ENCODE data around the gene VHLL.
A peak's percentile ranks its signal among the peaks of the same experiment; 100 is the strongest.
"Not testable (repeated sequence)": the region's sequence is repeated elsewhere in the genome, so short reads cannot be mapped to it uniquely, and the experiment has no call there.

VHLL gene

DNA sequence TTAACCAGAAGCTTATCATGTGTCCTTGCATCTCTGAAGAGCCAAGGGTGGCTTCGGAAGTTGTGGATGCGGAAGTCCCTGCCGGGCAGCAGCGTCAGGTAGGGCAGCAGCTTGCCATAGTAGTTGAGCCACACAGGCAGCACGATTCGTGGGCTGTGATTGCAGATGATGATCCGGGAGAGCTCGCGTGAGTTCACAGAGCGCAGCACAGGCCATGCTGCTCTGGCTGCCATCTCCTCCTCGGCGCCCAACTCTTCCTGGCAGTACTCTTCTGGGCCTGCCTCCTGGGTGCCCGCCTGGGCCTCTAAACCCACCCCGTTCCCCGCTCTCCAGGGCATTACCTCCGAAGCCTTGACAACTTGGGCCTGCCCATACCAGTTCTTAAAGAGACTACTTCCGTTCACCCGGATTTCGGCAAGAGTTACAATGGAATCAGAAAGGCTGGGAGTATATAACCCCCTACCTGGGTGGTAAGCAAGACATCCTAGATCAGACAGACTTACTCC lies at the start of gene VHLL:
Gene VHLL, minus strand, starts transcription at position 456 of the 506 bp plus-strand sequence. Its CDS starts 118 bp downstream, at position 338.
- no peak for DNase-seq

DNA sequence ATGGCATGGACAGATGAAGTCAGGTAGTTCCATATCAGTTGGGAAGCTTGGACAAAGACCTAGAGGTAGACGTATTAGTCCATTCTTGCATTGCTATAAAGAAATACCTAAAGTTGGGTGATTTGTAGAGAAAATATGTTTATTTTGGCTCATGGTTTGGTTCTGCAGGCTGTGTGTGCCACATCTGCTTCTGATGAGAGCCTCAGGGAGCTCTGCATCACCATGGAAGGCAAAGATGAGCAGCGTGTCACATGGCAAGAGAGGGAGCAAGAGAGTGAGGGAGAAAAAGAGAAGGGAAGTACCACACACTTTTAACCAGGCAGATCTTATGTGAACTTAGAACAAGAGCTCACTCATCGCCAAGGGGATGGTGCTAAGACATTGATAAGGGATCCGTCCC lies 48.2 kb upstream of the VHLL start:
- no peak for DNase-seq

DNA sequence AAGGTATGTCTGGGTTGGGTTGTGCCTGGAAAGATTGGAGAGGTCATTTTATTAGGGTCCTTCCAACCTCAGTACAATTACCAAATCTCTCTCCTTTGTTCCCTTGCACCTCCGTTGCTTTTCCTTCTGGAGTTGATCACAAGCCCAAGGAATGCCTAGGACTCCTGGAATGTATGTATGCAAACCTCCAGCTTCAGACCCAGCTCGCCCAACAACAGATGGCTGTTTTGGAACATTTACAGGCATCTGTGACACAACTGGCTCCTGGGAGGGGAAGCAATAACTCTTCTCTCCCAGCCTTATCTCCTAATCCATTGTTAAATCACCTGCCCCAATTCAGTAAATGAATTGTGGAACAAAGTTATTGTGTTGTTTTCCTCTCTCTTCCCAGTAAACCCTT lies 47.5 kb upstream of the VHLL start:
- DNase-seq, result no peak

- not testable (repeated sequence) for DNase-seq
Measured at GRCh38 chr1:156346035-156346434, 46.9 kb upstream of the VHLL start.

- no peak for DNase-seq
Measured at GRCh38 chr1:156344409-156344808, 45.3 kb upstream of the VHLL start.

DNA sequence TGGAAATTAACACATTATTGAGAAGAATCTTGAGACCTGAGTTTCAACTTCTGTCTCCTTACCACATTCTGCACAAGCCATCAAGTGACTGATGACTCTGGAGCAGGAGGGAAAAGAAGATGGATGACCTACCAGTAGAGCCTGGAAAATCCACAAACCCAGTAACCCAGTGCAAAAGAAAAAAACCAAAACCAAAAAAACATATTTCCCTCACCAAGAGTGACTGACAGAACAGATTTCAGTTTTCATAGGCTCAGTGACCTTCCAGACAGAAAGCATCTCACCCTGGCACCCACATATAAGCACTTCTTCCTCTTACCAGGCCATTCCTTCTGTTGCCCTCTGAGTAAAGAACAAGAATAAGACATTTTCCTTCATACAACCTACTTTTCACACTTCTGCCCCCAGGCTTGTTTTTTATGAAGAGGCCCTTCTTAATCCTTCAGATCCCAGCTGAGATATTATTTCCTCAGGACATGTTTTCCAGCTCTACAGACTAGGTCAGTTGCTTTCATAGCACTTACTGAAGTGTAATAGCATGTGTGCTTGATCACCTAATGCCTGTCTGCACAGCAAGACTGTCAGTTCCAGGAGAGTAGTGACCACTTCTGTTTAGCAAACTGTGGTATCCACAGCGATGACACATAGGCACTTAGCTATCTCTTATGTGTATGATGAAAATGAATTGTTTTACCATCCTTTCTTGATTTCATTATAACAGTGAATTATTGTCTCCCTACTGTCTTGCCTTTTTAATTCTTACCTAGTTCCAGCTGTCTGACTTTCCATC lies 43.3 kb upstream of the VHLL start:
- DNase-seq, result no peak

GRCh38 chr1:156338180-156338976 lies 39.3 kb upstream of the VHLL start, which contains the start of the genes CCT3 and TSACC:
Gene CCT3, minus strand, starts transcription at chr1:156338292. Its CDS starts 108 bp downstream, at chr1:156338184.
Gene TSACC, plus strand, starts transcription at chr1:156338526. Its CDS starts 1,232 bp downstream, at chr1:156339758.
- peak; percentile 98 for DNase-seq

DNA sequence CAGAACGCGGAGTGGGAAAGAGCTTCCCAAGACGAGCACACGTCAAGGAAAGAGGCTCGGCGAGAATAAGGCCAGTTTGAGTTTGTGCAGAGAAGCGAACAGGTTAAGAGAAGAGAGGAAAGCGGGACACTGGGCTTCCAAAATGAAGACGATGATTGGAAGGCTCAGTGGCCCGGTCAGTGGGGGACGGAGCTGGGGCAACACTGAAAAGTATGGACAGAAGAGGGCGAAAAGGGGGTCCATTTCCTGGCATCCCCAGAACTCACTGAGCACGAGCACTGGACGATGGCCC lies 38.7 kb upstream of the VHLL start:
- peak; percentile 31 for DNase-seq

GRCh38 chr1:156337052-156337887 lies 38.2 kb upstream of the VHLL start:
- DNase-seq, result no peak

GRCh38 chr1:156336242-156336641 lies 37.1 kb upstream of the VHLL start:
- no peak for DNase-seq

GRCh38 chr1:156323179-156323578 lies 24.1 kb upstream of the VHLL start:
- not testable (repeated sequence) for DNase-seq

- no peak for DNase-seq
Measured at GRCh38 chr1:156320560-156320959, 21.5 kb upstream of the VHLL start.

- no peak for DNase-seq
Measured at GRCh38 chr1:156319664-156320063, 20.6 kb upstream of the VHLL start.

GRCh38 chr1:156316909-156317308 lies 17.8 kb upstream of the VHLL start:
- DNase-seq, result no peak

- no peak for DNase-seq
Measured at GRCh38 chr1:156310962-156311361, 11.9 kb upstream of the VHLL start.

DNA sequence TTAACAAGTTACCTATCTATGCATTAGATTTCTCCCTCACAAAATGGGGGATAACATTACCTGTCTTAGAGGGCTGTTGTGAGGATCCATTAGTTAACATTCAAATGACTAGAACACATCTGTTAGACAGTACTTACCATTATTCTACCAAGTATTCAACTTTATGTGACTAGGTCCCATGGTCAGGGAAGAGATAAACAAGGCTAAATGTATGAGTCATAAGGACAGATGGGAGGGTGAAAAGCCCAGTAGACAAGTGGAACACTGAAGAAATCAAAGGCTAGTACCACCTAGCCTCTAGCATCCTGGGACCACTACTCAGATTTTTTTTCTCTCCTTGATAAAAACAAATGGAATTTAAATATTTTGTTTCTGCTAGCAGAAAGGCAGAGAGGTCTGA lies 9.0 kb upstream of the VHLL start:
- DNase-seq, result no peak

DNA sequence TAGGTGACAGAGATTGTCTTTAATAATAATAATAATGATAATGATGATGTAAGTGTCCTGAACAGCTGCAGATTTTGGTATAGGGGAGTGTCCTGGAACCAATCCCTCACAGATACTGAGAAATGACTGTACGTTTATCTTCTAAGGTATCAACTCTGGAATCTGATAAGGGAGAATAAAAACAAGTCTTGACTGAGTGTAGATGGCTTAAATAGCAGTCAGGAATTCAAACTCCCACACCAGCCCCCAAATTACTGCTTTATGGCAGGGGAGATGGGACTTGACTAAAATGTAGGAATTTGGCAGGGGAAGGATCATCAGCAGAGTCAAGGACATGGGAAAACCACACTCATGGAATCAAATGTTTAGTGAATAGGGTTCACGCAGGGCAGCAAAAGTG lies 6.1 kb upstream of the VHLL start:
- DNase-seq, result no peak

- no peak for DNase-seq
Measured at GRCh38 chr1:156303241-156303640, 4.1 kb upstream of the VHLL start.

- DNase-seq, result peak; percentile 44
Measured at GRCh38 chr1:156295391-156295947, 3.6 kb downstream of the VHLL start, which contains the start of gene GLMP. Gene GLMP, minus strand, starts transcription at chr1:156295679. Its CDS starts 34 bp downstream, at chr1:156295645.

- DNase-seq, result no peak
Measured at GRCh38 chr1:156293895-156294294, 5.2 kb downstream of the VHLL start.

DNA sequence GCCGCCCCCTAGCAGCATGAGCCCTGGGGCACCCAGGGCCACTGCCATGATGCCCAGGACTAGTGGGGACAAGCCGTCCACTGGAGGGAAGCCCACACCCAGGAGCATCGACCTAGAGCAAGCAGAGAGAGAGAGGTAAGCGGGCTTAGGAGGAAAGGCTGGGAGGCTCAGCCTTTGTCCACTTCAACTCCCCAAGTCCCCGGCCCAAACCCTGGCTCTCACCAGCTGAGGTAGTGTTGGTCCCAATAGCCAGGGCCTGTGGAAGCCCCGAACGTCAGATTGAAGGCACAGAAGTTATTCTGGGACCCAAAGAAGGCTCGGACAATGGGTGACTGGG lies 6.0 kb downstream of the VHLL start:
- DNase-seq, result no peak

DNA sequence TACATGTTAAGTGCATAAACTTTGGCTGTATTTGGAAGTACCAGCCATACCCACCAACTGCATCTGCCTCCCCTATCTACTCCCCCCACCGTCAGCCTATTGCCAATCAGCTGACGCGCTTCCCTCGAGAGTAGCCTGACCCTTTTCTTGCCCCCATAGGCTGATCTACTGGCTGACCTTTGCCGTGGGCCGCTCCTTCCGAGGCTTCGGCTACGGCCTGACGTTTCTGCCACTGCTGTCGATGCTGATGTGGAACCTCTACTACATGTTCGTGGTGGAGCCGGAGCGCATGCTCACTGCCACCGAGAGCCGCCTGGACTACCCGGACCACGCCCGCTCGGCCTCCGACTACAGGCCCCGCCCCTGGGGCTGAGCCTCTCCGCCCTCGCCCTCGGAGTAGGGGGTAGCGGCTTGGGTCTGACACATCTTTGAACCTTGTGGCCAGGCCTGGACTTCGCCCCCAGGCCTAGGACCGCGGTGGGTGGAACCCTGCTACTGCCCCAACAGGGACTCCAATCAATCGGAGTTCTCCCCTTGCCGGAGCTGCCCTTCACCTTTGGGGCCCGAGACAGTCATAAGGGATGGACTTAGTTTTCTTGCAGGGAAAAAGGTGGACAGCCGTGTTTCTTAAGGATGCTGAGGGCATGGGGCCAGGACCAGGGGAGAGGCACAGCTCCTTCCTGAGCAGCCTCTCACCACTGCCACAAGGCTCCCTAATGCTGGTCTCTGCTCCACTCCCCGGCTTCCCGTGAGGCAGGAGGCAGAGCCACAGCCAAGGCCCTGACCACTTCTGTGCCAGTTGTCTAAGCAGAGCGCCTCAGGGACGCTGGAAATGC lies 7.7 kb downstream of the VHLL start:
- no peak for DNase-seq
